Stomach smooth muscle (tissue), 2 donors: ENCODE results near the gene MFSD11.

Source experiments
- H3K27ac ChIP-seq: one replicate; pipeline ENCODE4 v1.7.0; 2013; ENCODE audit warnings: mild to moderate bottlenecking, low read length, inconsistent platforms
- H3K27me3 ChIP-seq, 2 donors: one replicate each; pipeline ENCODE4 v1.7.0; 2013; ENCODE audit warnings: low read length in 2 of 2; ENCODE audit not compliant: insufficient read depth in 2 of 2, control insufficient read depth in 1 of 2
- H3K36me3 ChIP-seq, 2 donors: one replicate each; pipeline ENCODE4 v1.7.0; 2013; ENCODE audit warnings: low read length in 2 of 2; ENCODE audit not compliant: control insufficient read depth in 2 of 2, insufficient read depth in 2 of 2
- H3K4me1 ChIP-seq: one replicate; pipeline ENCODE4 v1.7.0; 2013; ENCODE audit warnings: low read length; ENCODE audit not compliant: control insufficient read depth, insufficient read depth
- H3K4me3 ChIP-seq, 2 donors: one replicate each; pipeline ENCODE4 v1.7.0; 2013; ENCODE audit warnings: low read length in 2 of 2
- H3K9ac ChIP-seq, 2 donors: one replicate each; pipeline ENCODE4 v1.7.0; 2013; ENCODE audit warnings: low read length in 2 of 2, mild to moderate bottlenecking in 1 of 2
- H3K9me3 ChIP-seq, 2 donors: one replicate each; pipeline ENCODE4 v1.7.0; 2013; ENCODE audit warnings: low read length in 2 of 2; ENCODE audit not compliant: control insufficient read depth in 2 of 2
- donor health status: healthy.
- donor health status: Pancreatic carcinoma.

MFSD11 gene

DNA sequence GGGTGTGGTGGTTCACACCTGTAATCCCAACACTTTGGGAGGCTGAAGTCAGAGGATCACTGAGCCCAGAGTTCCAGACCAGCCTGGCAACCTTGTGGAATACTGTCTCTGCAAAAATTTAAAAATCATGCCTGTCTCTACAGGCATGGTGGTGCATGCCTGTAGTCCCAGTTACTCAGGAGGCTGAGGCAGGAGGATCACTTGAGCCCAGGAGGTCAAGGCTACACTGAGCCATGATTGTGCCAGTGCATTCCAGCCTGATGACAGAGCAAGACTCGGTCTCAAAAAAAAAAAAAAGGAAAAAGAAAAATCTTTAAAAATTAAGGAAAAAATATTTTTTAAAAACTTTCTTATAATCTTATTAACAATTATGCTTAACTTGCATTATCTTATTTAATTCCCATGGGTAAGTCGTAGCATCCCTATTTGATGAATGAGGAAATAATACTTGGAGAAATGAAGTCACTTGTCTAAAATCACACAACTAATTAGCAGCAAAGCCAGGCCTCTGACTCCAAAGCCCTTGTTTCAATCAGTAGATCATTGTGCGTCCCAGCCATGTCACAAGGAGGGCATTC is 13.6 kb downstream of the MFSD11 start:
- H3K27me3 ChIP-seq = no peaks in the 10 kb centered on the region
- H3K9me3 ChIP-seq = no peaks in the 10 kb centered on the region
- peaks cover 9 to 13% of the 10 kb centered on the region in 2 donors for H3K36me3 ChIP-seq
- no peak overlapping the region for H3K4me3 ChIP-seq
- no peak overlapping the region for H3K27ac ChIP-seq
- no peaks in the 10 kb centered on the region for H3K4me1 ChIP-seq
- H3K9ac ChIP-seq = no peak overlapping the region

DNA sequence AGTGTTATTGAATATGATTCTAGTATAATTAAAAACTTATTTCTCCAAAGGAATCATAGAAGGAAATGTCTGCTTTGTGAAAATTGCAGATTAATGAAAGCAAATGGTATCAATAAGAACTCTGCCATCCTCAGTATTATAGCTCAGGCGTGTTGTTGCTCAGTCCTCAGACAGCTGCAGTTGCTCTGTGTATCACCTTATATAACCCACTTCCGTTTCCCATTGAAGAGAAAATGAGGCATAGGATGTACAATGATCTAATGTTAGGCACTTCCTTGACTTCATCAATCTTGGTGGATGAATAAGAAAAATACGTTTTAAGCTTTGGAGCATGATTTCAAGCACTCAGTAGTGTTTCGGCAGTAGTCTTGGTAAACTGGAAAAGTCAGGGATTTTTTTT is 14.1 kb downstream of the MFSD11 start:
- Histone ChIP-seq H3K27me3 (no peaks in the 10 kb centered on the region), H3K4me3 (no peak overlapping the region), H3K36me3 (peaks cover 10 to 15% of the 10 kb centered on the region in 2 donors), H3K9ac (no peak overlapping the region), H3K27ac (no peak overlapping the region), H3K4me1 (no peaks in the 10 kb centered on the region), H3K9me3 (no peaks in the 10 kb centered on the region)

DNA sequence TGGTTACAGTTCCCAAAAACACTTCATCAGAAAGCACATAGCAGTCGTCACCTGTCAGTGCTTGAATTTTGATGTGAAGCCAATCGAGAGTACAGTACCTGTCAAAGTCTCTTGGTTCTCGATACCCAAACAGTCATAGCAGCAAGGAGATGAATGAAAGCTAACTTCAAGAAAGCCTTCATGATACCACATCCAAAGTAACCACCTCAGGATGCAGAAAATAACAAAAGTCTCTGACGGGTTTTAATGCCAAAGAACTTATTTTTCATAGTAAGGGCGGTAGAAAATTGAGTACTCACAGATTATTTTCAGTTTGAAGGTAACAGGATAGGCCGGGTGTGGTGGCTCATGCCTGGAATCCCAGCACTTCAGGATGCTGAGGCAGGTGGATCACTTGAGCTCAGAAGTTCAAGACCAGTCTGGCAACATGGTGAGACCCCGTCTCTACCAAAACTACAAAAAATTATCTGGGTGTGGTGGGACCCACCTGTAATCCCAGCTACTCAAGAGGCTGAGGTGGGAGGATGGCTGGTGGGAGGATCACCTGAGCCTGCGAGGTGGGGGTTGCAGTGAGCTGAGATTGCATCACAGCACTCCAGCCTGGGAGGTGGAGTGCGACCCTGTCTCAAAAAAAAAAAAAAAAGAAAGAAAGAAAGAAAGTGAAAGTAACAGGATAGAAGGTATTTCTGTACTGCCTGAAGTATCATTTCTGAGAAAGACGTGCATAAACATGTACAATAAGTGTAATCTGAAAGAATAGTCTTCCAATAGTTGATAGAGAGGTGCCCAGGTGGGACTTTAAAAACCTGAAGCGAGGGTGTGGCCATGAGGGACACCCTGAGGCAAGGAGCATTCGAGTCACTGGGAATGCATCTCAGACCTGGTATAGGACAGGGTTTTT is 15.4 kb downstream of the MFSD11 start:
- H3K27ac ChIP-seq = no peak overlapping the region
- H3K9me3 ChIP-seq = no peaks in the 10 kb centered on the region
- H3K27me3 ChIP-seq = no peaks in the 10 kb centered on the region
- no peaks in the 10 kb centered on the region for H3K4me1 ChIP-seq
- H3K36me3 ChIP-seq = peaks cover 13 to 17% of the 10 kb centered on the region in 2 donors
- no peak overlapping the region for H3K9ac ChIP-seq
- H3K4me3 ChIP-seq = no peak overlapping the region

DNA sequence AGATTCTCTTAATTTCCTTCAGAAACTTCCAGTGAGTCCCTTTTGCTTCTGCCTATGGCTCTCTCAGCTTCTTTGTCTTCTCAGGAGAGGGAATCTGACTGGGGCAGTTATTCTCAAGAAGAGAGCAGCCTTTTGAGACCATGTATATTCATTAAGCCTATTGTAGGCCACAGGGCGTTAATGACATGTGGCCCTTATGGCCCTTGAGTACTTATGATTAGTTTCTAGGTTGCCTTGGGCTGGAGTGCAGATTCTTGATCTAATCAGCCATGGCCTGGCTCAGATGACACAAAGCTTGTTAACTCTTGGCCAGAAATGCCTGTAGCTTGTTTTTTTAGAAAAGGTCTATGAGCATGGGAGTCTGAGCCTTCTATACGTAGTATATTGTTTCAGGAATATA is 17.4 kb downstream of the MFSD11 start:
- no peaks in the 10 kb centered on the region for H3K27me3 ChIP-seq
- H3K4me3 ChIP-seq = no peak overlapping the region
- no peaks in the 10 kb centered on the region for H3K4me1 ChIP-seq
- no peak overlapping the region for H3K27ac ChIP-seq
- H3K36me3 ChIP-seq = peaks cover 10 to 13% of the 10 kb centered on the region in 2 donors
- no peak overlapping the region for H3K9ac ChIP-seq
- H3K9me3 ChIP-seq = no peaks in the 10 kb centered on the region

DNA sequence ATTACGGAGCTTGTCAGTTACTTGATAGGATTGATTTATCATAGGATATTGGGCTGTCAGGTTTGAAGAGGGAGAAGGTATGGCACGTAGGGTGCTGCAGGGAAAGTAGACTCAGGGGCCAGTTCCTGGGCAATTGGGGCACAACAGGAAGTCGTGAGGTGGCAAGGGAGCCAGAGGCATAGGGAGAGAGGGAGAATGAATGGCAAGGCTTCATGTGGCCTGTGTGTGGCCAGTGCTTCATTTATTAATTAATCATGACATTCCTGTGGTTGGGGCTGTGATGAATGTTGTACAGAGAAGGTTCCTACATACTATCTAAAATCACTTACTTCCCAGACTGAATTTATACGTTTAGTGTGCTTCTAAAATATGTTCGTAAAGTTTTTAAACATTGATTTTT is 19.3 kb downstream of the MFSD11 start:
- H3K36me3 ChIP-seq = peaks cover 8 to 12% of the 10 kb centered on the region in 2 donors
- H3K9ac ChIP-seq = no peak overlapping the region
- no peaks in the 10 kb centered on the region for H3K9me3 ChIP-seq
- H3K27me3 ChIP-seq = no peaks in the 10 kb centered on the region
- no peaks in the 10 kb centered on the region for H3K4me1 ChIP-seq
- no peak overlapping the region for H3K4me3 ChIP-seq
- H3K27ac ChIP-seq = no peak overlapping the region

DNA sequence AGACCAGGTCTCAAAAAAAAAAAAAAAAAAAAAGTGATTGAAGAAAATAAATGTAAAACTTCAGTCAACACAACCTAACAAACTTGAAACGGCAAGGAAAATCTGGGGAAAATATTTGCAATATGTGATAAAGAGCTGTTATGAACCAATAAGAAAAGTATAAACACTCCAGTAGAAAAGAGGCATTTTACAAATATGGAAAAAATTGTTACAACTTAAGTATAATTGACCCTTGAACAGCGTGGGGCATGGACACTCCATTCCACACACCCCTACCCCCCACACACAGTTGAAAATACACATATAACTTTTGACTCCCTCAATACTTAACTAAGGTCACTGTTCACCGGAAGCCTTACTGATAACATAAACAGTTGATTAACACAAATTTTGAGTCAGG is 20.7 kb downstream of the MFSD11 start:
- no peaks in the 10 kb centered on the region for H3K9me3 ChIP-seq
- H3K4me3 ChIP-seq = no peak overlapping the region
- H3K36me3 ChIP-seq = peaks cover 8 to 12% of the 10 kb centered on the region in 2 donors
- no peaks in the 10 kb centered on the region for H3K4me1 ChIP-seq
- H3K9ac ChIP-seq = no peak overlapping the region
- no peak overlapping the region for H3K27ac ChIP-seq
- no peaks in the 10 kb centered on the region for H3K27me3 ChIP-seq

DNA sequence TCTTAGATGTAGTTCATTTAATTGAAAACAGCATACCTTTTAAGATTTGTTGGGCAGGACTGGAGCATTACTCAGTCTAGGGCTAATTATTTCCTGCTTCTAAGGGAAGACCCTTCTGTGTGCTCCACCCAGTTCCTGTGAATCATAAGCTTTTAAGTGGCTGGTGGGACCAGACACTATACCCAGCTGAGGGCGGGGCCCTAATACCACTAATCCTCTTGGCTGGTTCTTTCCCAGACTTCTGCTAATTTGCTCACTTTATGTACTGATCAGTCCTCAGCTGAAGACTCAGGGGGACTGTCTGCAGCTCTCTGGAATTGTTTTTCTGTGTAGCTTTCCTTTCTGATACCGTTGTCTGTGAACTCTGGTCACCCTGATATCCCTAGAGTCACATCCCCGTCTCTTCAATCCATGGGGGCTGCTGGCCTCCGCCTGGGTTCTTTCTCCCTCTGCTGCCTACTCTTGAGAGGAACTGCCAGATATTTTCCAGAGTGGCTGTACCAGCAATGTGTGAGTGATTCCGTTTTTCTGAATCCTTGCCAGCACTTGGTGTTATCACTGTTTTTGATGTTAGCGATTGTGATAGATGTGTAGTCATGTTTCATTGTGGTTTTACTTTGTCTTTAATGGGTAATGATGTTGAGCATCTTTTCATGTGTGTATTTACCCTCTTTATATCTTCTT is 35.1 kb downstream of the MFSD11 start:
- Histone ChIP-seq H3K9ac (no peak overlapping the region), H3K9me3 (no peaks in the 10 kb centered on the region), H3K27me3 (no peaks in the 10 kb centered on the region), H3K4me1 (no peaks in the 10 kb centered on the region), H3K4me3 (no peak overlapping the region), H3K27ac (no peak overlapping the region), H3K36me3 (peaks cover 21 to 29% of the 10 kb centered on the region in 2 donors)

DNA sequence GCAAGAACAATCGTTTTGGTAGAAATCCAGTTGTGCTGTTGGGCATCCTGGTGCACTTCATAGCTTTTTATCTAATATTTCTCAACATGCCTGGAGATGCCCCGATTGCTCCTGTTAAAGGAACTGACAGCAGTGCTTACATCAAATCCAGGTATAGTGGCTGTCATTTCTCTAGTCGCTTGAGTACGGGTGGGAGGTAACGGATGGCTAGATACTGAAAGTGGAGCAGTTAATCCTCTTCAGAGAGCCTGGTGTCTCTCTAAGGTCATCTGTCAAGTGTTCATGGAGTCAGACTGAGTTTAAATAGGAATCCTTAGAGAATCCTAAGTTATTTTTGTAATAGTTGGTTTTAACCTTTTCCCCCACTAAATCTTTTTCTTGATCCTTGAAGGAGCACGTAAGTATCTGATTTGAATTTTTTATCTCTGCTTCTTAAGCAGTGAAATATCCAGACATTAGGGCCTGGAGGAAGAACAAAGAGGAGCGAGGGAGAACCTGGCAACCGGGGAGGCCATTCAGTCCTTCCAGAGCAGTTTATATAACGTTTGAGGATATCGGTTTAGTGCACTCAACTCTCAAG is 37.2 kb downstream of the MFSD11 start:
- Histone ChIP-seq H3K9ac (no peak overlapping the region), H3K4me1 (no peaks in the 10 kb centered on the region), H3K4me3 (no peak overlapping the region), H3K36me3 (peaks cover 21 to 26% of the 10 kb centered on the region in 2 donors), H3K9me3 (no peaks in the 10 kb centered on the region), H3K27me3 (no peaks in the 10 kb centered on the region), H3K27ac (no peak overlapping the region)

DNA sequence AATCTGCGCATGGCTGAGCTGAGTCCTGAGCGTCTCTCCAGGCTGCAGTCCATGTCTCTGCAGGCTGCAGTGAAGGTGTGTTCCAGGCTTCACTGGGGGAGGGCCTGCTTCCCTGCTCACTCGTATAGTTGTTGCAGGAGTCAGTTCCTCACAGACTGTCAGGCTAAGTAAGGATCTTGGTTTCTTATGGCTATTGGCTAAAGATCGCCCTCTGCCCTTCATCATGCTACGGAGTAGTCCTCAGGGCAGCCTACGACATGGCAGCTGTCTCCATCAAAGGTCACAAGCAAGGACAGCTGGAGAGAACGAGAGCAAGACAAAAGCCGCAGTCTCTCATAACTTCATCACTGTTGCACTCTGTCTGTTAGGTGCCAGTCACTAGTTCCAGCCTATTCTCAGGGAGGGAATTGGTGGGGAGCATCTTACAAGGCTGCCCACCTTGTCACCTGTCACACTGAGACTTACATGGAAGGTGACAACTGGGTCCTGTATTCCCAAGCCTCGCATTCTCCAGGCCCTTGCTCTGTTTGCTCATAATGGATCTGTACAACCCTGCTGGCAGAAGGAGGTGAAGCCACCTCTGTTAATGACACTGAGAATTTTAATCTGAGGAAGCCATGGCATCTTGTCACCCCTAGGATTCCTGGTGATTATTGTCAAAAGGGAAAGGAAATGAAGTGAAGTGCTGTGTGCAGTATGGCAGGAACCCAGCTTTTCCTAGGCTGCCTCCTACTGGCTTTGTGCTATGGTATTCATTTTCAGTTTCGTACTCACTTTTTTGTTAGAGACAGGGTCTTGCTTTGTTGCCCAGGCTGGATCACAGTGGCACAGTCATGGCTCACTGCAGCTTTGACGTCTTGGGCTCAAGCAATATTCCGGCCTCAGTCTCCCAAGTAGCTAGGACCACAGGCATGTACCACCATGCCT is 43.4 kb downstream of the MFSD11 start:
- Histone ChIP-seq H3K9ac (no peak overlapping the region), H3K4me3 (no peak overlapping the region), H3K9me3 (no peaks in the 10 kb centered on the region), H3K36me3 (peaks cover 5 to 15% of the 10 kb centered on the region in 2 donors), H3K27me3 (no peaks in the 10 kb centered on the region), H3K4me1 (no peaks in the 10 kb centered on the region), H3K27ac (no peak overlapping the region)

DNA sequence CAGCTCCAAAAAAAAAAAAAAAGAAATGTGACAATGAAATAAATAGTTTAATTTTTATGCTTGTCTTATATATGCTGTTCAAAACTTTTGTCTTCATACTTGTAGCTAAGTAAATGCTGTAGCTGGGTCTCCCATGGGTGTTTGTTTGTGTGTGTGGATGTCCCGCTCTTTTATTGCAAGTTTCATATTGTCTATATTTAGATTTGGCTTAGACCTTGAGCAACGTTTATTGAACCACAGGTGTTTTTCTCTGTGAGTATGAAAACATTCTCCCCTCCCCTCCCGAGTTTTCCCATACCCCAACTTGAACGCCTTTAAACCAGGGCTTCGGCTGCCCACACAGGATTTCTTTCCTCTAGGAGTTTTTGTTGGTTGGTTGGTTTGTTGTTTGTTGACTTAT is 45.2 kb downstream of the MFSD11 start:
- no peaks in the 10 kb centered on the region for H3K9me3 ChIP-seq
- H3K27ac ChIP-seq = no peak overlapping the region
- no peaks in the 10 kb centered on the region for H3K27me3 ChIP-seq
- H3K4me3 ChIP-seq = no peak overlapping the region
- no peak overlapping the region for H3K9ac ChIP-seq
- no peaks in the 10 kb centered on the region for H3K4me1 ChIP-seq
- H3K36me3 ChIP-seq = peaks cover 5 to 11% of the 10 kb centered on the region in 2 donors
